ENCODE measurements around the gene IGSF3.
A peak's percentile ranks its signal among the peaks of the same experiment; 100 is the strongest.
"Not testable (repeated sequence)": the region's sequence is repeated elsewhere in the genome, so short reads cannot be mapped to it uniquely, and the experiment has no call there.

Gene IGSF3

DNA sequence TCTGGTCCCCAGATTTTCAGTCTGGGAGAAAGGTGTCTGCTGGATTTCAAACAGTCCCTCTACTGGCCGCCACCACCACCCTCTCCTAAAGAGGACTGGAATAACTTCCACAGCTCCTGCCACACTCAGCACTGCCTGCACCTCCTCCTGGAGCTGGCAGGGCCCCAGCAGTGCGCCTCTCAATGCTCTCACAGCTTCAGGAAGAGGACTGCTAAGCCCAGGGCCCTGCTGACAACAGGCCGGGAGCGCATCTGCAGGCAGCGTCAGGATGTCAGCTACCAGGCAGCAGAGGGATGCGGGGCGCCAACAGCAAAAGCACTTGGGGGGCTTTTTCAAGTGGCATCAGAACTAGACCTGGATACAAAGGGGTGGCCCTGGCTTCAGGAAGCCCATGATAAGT, 40.2 kb downstream of the IGSF3 start:
- peak in 1 of 2 experiments; percentile 38 for DNase-seq

- DNase-seq, result not testable (repeated sequence)
Observed at GRCh38 chr1:116626915-116627314, 40.6 kb downstream of the IGSF3 start.

DNA sequence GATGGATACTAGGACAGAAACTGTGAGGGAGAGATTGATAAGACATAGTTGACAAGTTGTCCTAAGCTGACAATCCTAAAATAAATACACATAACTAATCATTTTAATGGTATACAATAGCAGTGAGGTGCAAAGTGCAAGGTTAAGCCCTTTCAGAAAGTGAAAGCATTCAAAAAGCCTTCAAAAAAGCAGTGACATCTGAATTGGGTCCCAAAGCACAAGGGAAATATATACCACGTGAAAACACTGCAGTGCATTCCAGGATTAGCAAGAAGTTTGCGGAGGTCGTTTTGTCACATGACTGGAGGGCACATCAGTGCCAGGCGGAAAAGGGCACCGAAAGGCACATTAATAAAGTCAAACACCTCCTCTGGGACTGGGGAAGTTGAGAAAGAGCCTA, 42.4 kb downstream of the IGSF3 start:
- not testable (repeated sequence) for DNase-seq

GRCh38 chr1:116624040-116624439, 43.5 kb downstream of the IGSF3 start:
- DNase-seq, result no peak

DNA sequence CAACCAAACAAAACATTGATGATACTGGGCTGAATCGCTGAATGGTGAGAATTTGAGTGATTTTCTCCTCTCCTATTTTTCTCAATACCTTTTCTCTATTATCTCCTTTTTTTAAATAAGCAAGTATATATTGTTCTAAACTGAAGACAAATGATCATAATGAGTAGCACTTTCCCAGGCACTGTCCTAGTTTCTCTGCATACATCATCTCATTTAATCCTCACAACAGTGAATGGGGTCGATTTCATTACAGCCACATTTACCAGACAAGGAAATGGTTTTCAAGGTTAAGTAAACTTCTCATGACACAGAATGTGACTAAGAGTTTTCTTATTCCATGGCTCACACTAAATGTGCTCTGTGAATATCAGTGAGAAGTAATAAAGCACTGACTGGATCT, 45.0 kb downstream of the IGSF3 start:
- DNase-seq, result not testable (repeated sequence)

DNA sequence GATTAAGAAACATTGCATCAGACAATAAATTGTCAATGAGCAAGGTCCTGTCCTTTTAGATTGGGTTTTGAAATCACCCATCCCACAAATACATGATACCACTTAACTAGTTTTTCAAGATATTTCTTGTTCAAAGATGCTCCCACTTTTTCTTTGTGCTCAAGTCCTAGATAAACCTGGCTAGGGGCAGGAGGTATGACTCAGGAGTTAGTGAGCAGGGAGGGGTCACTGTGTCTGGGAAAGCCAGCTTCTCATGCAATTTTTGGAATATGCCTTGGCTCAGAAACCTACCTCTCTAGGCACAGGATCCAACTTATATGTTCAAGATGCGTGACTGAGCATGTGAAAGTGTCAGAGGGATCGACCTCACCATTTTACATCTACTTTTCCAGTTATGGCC, 45.8 kb downstream of the IGSF3 start:
- not testable (repeated sequence) for DNase-seq

DNA sequence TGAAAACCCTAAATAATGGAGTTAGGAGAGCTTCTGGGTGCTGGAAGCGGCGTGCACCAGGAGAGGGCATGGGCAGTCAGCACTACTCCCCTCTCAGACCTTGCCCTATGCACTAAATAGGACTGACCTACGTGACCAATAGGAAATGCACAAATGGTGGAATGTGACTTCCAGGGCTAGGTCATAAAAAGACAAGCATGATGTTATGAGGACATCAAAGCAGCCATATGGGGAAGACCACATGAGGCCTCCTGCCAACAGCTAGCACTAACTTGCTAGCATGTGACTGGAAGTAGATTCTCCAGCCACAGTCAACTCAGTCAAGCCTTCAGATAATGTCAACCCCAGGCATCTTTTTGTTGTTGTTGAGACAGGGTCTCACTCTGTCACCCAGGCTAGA, 47.1 kb downstream of the IGSF3 start:
- DNase-seq, result not testable (repeated sequence)

GRCh38 chr1:116619106-116619505, 48.4 kb downstream of the IGSF3 start:
- not testable (repeated sequence) for DNase-seq

GRCh38 chr1:116617808-116618207, 49.7 kb downstream of the IGSF3 start:
- not testable (repeated sequence) for DNase-seq

DNA sequence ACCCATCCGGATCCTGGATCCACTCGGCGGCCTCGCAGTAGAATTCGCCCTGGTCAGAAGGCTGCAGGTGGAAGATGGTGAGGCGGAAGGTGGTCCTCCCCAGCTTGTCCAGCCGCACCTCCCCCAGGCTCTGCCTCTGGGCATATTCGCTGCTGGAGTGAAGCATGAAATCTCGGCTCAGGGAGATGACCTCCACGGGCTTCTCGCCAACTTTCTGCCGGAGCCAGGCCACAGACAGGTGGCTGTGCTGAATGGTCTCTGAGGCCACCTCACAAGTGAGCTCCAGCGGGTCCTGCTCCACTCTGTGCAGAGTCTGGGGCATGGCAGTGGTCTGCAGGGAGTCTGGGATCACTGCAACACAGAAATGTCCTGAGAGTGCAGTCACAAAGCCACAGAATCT, 53.7 kb downstream of the IGSF3 start:
- not testable (repeated sequence) for DNase-seq

DNA sequence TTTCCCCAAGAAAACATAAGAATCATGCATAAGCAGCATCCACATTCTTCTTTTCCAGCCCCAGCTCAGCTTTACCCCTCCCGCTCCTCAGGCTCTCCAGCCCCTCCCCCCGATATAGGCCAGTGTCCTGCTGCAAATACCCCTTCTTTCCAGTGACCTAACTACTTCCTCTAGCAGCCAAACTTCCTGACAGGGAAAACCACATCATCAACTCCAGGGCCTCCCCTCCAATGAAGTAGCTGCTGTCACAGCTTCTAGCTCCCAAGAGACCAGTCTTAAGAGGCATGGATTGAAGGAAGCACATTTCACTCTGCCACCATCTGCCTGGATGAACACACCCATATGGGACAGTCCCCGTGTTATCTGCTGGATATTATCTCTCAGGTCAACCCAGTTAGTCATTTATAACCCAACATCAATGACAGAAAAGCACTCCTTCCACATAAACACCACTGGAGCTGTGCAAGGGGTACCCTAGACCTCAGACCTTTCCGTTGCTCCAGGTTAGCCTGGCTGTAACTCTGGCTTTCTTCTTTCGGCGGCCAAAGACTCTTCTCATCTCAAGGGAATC, 57.6 kb downstream of the IGSF3 start:
- DNase-seq, result not testable (repeated sequence)

GRCh38 chr1:116608841-116609240, 58.7 kb downstream of the IGSF3 start:
- not testable (repeated sequence) for DNase-seq

DNA sequence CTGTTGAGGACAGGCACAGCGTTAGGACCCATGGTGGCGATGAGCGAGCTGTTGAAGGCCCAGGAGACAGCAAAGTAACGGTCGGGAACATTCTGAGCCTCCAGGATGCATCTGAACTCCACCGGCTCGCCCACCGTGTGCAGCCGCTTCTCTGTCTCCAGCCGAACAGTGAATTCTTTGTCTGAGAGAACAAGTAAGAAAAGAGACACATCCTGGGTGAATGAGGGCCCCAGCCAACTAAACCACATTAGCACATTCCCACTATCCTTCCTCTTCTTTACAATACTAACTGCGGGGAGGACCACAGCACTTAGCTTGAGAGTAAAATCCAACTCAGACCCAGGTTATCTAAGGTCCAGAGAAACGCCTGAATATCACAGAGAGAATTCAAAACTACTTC, 59.4 kb downstream of the IGSF3 start:
- DNase-seq, result not testable (repeated sequence)

DNA sequence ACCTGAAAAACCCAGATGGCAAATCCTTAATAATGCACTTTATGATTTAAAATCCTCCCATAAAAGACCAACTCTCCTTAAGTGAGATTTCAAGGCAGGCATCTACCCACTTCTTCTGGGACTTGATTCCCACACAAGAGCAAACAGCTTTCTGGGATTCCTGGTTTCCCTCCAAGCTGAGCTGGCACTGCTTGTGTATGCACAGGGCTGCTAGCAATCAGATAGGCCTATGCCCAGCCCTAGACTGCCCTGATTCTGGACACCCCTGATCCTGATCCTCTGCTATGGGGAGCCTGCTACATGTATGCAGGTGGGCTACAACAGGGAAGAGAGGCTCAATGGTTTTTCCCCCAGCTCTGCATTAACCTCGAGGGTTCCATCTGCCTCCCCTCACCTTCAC, 60.1 kb downstream of the IGSF3 start:
- DNase-seq, result not testable (repeated sequence)

DNA sequence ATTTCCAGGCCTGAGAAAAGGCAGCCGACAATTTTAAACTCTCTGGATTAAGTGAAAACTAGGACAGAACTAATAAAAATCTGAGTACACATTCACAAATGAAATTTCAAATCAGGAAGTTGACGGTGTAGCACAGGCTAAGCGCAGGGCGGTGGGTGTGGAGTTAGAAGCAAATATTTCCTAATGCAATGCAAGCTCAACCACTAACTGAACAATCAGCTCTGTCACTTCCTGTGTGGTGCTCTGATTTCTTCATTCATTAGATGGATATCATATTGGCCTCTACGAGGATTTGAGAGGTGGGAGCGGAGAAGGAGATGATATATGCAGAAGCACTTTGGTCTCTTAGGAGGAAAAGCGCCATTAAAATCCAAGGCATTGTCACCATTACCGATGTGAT, 61.5 kb downstream of the IGSF3 start:
- not testable (repeated sequence) for DNase-seq

- no peak for DNase-seq
Observed at GRCh38 chr1:116605315-116605714, 62.2 kb downstream of the IGSF3 start.

DNA sequence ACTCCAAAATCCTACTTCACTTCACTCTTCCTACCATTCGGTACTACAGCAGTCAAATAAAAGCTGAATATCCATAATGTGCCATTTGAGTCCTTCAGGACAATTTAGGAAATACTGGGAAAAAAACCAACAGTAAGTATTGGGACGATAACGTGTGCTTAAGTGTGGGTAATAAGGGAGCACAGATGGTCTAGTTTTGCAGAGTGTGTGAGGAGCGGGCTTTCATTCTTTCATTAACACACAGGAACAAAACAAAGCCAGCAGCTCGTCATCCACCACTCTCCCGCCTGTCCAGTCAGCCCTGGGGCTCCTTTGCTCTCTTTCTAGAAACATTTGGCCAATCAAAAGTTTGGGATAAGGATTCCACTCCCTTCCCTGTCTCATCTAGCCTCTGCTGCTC, 63.1 kb downstream of the IGSF3 start:
- DNase-seq, result not testable (repeated sequence)

GRCh38 chr1:116603646-116604045, 63.9 kb downstream of the IGSF3 start:
- not testable (repeated sequence) for DNase-seq

DNA sequence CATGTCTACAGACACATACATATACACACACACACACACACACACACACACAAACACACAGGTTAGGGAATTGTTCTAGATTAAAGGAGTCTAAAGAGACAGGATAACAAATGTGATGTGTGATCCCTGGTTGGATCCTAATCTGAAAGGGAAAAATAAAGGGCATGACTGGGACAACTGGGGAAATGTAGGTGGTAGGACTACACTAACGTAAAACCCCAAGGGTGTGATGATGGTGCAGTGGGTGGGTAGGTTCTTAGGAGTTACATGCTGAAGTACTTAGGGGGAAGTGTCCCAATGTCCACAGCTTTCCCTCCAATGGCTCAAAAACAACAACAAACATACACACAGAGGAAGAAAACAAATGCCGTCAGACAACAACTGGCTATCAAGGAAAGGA, 68.2 kb downstream of the IGSF3 start:
- DNase-seq, result not testable (repeated sequence)

DNA sequence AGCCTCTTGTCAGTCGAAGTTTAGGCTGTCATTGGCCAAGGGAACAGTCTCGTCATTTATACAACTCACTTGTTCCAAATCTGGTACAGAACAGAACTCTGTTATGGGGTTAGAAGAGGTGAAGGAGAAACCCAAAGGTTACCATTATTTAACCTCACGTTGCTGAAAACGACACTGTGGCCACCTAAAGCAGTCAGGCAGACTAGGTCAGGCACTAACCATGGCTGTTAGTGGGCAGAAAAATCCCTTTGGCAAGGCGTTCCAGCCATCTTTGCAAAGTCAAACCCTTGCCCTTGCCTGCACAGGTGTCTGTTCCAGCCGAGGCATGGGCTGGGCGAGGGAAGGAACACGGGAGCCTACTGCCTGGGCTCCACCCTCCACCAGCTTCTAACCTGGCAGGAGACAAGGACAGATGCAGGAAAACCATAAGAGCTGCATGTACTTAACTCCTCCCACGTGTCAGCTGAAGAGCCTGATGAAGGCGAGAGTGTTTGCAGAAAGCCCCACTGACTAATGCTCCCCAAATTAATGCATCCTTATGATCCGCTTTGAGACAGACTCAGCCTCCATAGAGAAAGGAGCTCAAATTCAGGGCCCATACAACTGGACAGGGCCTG, 69.0 kb downstream of the IGSF3 start:
- DNase-seq, result not testable (repeated sequence)

DNA sequence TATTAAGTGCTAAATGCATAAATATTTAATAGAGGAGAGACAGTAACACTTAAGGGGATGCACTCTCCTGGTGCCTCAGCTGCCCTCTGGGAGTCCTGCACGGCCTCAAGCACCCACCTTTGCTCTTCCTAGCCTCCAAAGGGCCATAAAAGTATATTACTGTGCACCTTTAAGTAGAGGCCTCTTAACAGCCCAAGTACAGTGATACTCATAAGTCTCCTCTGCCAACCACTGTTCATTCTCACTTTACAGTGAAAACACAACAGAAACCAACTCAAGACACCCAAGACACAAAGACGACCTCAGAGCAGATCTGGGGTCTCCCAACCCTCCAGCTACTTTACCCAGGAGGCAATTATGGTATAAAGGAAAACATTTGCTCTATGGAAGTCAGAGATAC, 70.1 kb downstream of the IGSF3 start:
- DNase-seq, result not testable (repeated sequence)

GRCh38 chr1:116596742-116597307, 70.7 kb downstream of the IGSF3 start:
- DNase-seq, result not testable (repeated sequence)

DNA sequence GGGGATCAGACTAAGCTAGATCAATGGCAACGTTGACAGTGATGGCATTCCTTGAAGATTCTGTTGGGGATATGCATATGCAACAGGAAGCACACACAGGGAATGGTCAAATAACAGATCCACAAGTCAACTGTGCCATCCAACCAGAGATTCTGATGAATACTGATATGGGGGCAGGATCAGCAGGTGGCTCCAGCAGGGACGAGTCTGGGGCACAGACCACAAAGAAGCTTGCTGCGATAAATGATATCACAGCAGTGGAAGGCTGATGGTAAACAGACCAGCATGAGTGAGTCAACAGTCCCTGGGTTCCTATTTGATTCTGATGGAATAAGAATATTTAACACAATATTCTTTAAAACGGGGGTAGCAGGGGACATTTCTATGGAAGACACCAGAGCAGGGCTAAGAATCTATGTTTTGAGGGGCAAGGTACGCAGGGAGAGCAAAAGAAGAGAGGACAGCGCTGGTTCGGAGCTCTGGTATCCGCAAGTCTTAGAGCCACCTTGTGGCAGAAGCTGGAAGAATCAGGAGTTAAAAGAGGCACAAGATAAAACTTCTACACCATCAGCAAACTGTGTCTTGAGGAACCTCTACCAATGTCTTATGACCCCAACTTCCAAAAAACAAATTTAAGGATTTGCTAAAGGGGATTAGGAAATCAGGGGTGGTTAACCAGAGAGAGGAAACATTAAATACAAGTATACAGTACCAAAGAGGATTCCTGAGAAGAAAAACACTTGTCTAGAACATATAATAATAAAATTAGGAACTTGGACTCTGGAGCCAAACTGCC, 71.4 kb downstream of the IGSF3 start:
- DNase-seq, result peak in 1 of 2 experiments; percentile 34
